NCI-H774 (cell line): Measurements from ENCODE around the gene GLIS1.

Experiments
- DNase-seq: peaks from one replicate; lab custom pipeline; 2025; lab: John Stamatoyannopoulos, UW

The GLIS1 gene

GRCh38 chr1:53508991-53509666 is 229.8 kb downstream of the GLIS1 start:
- no peak for DNase-seq

- no peak for DNase-seq
Observed at GRCh38 chr1:53508056-53508990, 230.6 kb downstream of the GLIS1 start.

- DNase-seq, result no peak
Observed at GRCh38 chr1:53507116-53507820, 231.7 kb downstream of the GLIS1 start.

GRCh38 chr1:53506355-53507050 is 232.5 kb downstream of the GLIS1 start:
- no peak for DNase-seq

- no peak for DNase-seq
Observed at GRCh38 chr1:53505891-53506290, 233.1 kb downstream of the GLIS1 start.

GRCh38 chr1:53505401-53505800 is 233.6 kb downstream of the GLIS1 start:
- DNase-seq, result no peak

- DNase-seq, result no peak
Observed at GRCh38 chr1:53504901-53505300, 234.1 kb downstream of the GLIS1 start.

GRCh38 chr1:53503433-53504217 is 235.3 kb downstream of the GLIS1 start:
- DNase-seq, result no peak

- DNase-seq, result no peak
Observed at GRCh38 chr1:53502641-53503432, 236.1 kb downstream of the GLIS1 start.

- DNase-seq, result no peak
Observed at GRCh38 chr1:53501065-53502005, 237.6 kb downstream of the GLIS1 start.

- DNase-seq, result no peak
Observed at GRCh38 chr1:53500204-53501064, 238.5 kb downstream of the GLIS1 start.

- no peak for DNase-seq
Observed at GRCh38 chr1:53499257-53500203, 239.4 kb downstream of the GLIS1 start.

- no peak for DNase-seq
Observed at GRCh38 chr1:53498555-53499131, 240.3 kb downstream of the GLIS1 start.

GRCh38 chr1:53495633-53496345 is 243.2 kb downstream of the GLIS1 start:
- DNase-seq, result no peak

- no peak for DNase-seq
Observed at GRCh38 chr1:53490351-53490750, 248.6 kb downstream of the GLIS1 start.

- no peak for DNase-seq
Observed at GRCh38 chr1:53486395-53487026, 252.5 kb downstream of the GLIS1 start.
